ENCODE results near the gene GPR68. TPM values are rescaled to one million over a fixed set of nuclear protein-coding genes. Genes with fewer than 3 reads are reported as not detected.
A peak's percentile ranks its signal among the peaks of the same experiment; 100 is the strongest.

GPR68 gene
- total and polyA plus RNA-seq, 4 donors: 2.3 to 7.6 (median 2.8) TPM

DNA sequence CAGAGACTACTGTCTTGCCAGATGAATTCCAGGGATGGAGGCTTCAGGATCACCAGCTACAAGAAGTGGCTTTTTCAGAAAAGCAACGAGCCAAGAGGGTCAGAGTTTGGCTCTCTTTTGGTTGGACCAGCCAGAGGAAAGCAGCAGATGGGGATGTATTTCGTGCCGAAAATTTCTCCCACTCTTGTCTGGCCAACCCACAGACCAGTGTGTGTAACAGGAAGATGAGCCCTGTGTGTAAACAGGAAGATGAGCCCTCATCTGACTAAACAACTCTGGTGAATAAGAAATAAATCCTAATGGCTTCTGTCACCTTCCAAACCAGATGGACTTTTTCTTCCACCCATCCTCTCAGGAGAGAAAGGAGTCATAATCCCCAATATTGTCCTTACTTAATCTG, 13.1 kb downstream of the GPR68 start:
- ATAC-seq (ENCODE audit: insufficient read depth, low FRiP score) (no peak), DNase-seq (no peak)
- H3K27ac ChIP-seq (ENCODE audit: low read depth in 1 of 2, low read length in 1 of 2): peak overlapping the region in 1 of 2 donors; percentile 49
- H3K27me3 ChIP-seq (ENCODE audit: control insufficient read depth in 3 of 3, insufficient read depth in 3 of 3, low read length in 2 of 3): no peaks in the 10 kb centered on the region
- no peak overlapping the region for H3K9ac ChIP-seq (ENCODE audit: insufficient read depth in 1 of 2, low read length in 2 of 2)
- TF ChIP-seq CTCF (IDR thresholded peaks at IDR 0.05; ENCODE audit: control extremely low read depth, extremely low read depth): no peak
- no peak overlapping the region for H3K4me3 ChIP-seq
- peaks cover 0 to 5% (median 0%) of the 10 kb centered on the region in 4 donors for H3K9me3 ChIP-seq (ENCODE audit: control insufficient read depth in 4 of 4, insufficient read depth in 3 of 4, low read length in 3 of 4)
- 46 to 60% methylated on average over 3 of the region's 3 CpGs for WGBS, 2 donors
- peaks cover 0 to 8% (median 3%) of the 10 kb centered on the region in 4 donors for H3K36me3 ChIP-seq (ENCODE audit: control insufficient read depth in 4 of 4, insufficient read depth in 4 of 4, low read length in 4 of 4)
- peaks cover 0 to 18% (median 0%) of the 10 kb centered on the region in 5 donors for H3K4me1 ChIP-seq (ENCODE audit: control insufficient read depth in 5 of 5, insufficient read depth in 5 of 5, low read length in 5 of 5)

- Histone ChIP-seq H3K27ac (ENCODE audit: low read depth in 1 of 2, low read length in 1 of 2) (no peak overlapping the region), H3K36me3 (ENCODE audit: control insufficient read depth in 4 of 4, insufficient read depth in 4 of 4, low read length in 4 of 4) (peaks cover 0 to 8% (median 3%) of the 10 kb centered on the region in 4 donors), H3K4me3 (no peak overlapping the region), H3K4me1 (ENCODE audit: control insufficient read depth in 5 of 5, insufficient read depth in 5 of 5, low read length in 5 of 5) (peaks cover 0 to 18% (median 0%) of the 10 kb centered on the region in 5 donors), H3K9me3 (ENCODE audit: control insufficient read depth in 4 of 4, insufficient read depth in 3 of 4, low read length in 3 of 4) (peaks cover 0 to 5% (median 0%) of the 10 kb centered on the region in 4 donors), H3K27me3 (ENCODE audit: control insufficient read depth in 3 of 3, insufficient read depth in 3 of 3, low read length in 2 of 3) (no peaks in the 10 kb centered on the region), H3K9ac (ENCODE audit: insufficient read depth in 1 of 2, low read length in 2 of 2) (no peak overlapping the region)
- no peak for ATAC-seq (ENCODE audit: insufficient read depth, low FRiP score)
- 86 to 95% methylated on average over 4 of the region's 4 CpGs for WGBS, 2 donors
- DNase-seq: no peak
- no peak for TF ChIP-seq CTCF (IDR thresholded peaks at IDR 0.05; ENCODE audit: control extremely low read depth, extremely low read depth)
Measured at GRCh38 chr14:91230397-91231035, 14.0 kb downstream of the GPR68 start.

DNA sequence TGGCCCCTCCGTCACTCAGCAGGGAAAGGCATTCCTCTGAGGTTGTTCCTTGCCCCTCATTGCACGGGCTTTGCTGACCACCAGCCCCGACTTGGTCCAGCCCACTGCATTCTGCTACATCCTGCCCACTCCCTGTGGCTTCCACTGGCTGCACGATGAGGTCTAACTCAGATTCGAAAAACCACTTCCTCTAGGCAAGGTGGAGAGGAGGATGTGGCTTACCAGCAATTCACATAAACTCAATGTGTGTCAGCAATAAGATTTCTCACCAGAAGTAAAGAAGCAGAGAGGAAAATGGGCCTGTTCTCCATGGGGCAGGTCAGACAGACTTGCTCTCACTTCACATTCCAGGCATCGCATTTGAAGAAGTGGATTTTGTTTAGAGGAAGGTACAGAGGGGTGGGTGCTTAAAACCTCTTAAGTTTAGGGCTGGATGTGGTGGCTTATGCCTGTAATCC, 14.7 kb downstream of the GPR68 start:
- no peak overlapping the region for H3K4me3 ChIP-seq
- H3K9ac ChIP-seq (ENCODE audit: insufficient read depth in 1 of 2, low read length in 2 of 2): no peak overlapping the region
- 28 to 47% methylated on average over 6 of the region's 6 CpGs for WGBS, 2 donors
- TF ChIP-seq CTCF (IDR thresholded peaks at IDR 0.05; ENCODE audit: control extremely low read depth, extremely low read depth): no peak
- H3K4me1 ChIP-seq (ENCODE audit: control insufficient read depth in 5 of 5, insufficient read depth in 5 of 5, low read length in 5 of 5): peaks cover 0 to 18% (median 0%) of the 10 kb centered on the region in 5 donors
- peaks cover 0 to 5% (median 0%) of the 10 kb centered on the region in 4 donors for H3K9me3 ChIP-seq (ENCODE audit: control insufficient read depth in 4 of 4, insufficient read depth in 3 of 4, low read length in 3 of 4)
- peak overlapping the region in 1 of 2 donors; percentile 53 for H3K27ac ChIP-seq (ENCODE audit: low read depth in 1 of 2, low read length in 1 of 2)
- no peak for DNase-seq
- H3K36me3 ChIP-seq (ENCODE audit: control insufficient read depth in 4 of 4, insufficient read depth in 4 of 4, low read length in 4 of 4): peaks cover 0 to 8% (median 4%) of the 10 kb centered on the region in 4 donors
- H3K27me3 ChIP-seq (ENCODE audit: control insufficient read depth in 3 of 3, insufficient read depth in 3 of 3, low read length in 2 of 3): no peaks in the 10 kb centered on the region
- ATAC-seq (ENCODE audit: insufficient read depth, low FRiP score): no peak

All from lung (tissue), 12 donors.